GM23338 (cell line): ENCODE data around the gene REXO5. TPM values are rescaled to one million over a fixed set of nuclear protein-coding genes. Genes with fewer than 3 reads are reported as not detected.

ENCODE experiments used
- ATAC-seq: fragments of 200-7000 bp; cut with Tn5 transposase; 3 replicates; pipeline ENCODE4 v1.9.1; 2020
- DNase-seq: peaks from one replicate; pipeline ENCODE4 v3.0.0-alpha.2; 2015; ENCODE audit warnings: low spot score
- H2AFZ ChIP-seq: fragments of 200-600 bp; sonication (generic); 2 replicates; pipeline ENCODE4 v1.8.0; 2016; ENCODE audit warnings: antibody characterized with exemption, mild to moderate bottlenecking, moderate library complexity
- H3F3A ChIP-seq: fragments of 200-600 bp; sonication (generic); replicated peaks from 2 replicates; pipeline ENCODE4 v1.8.0; 2017; ENCODE audit warnings: antibody characterized with exemption, mixed run types, low read depth
- H3K27ac ChIP-seq: fragments of 200-600 bp; sonication (generic); 2 replicates; pipeline ENCODE4 v1.6.1; 2016; ENCODE audit warnings: low read depth
- H3K27me3 ChIP-seq: fragments of 200-600 bp; sonication (generic); 2 replicates; pipeline ENCODE4 v1.8.0; 2016; ENCODE audit warnings: mild to moderate bottlenecking, mixed run types, moderate library complexity; ENCODE audit not compliant: insufficient read depth
- H3K36me3 ChIP-seq: fragments of 200-600 bp; sonication (generic); 2 replicates; pipeline ENCODE4 v1.8.0; 2016; ENCODE audit warnings: mild to moderate bottlenecking; ENCODE audit not compliant: insufficient read depth
- H3K4me1 ChIP-seq: fragments of 200-600 bp; sonication (generic); 2 replicates; pipeline ENCODE4 v1.8.0; 2016; ENCODE audit warnings: mild to moderate bottlenecking, moderate library complexity; ENCODE audit not compliant: insufficient read depth
- H3K4me2 ChIP-seq: fragments of 200-600 bp; sonication (generic); 2 replicates; pipeline ENCODE4 v1.7.1; 2017; ENCODE audit warnings: mixed run types
- H3K4me3 ChIP-seq: fragments of 200-600 bp; sonication (generic); 2 replicates; pipeline ENCODE4 v1.6.1; 2016; ENCODE audit warnings: mixed run types
- H3K79me2 ChIP-seq: fragments of 200-600 bp; sonication (generic); replicated peaks from 2 replicates; pipeline ENCODE4 v1.8.0; 2017; ENCODE audit warnings: mild to moderate bottlenecking; ENCODE audit not compliant: insufficient read depth
- H3K9me2 ChIP-seq: fragments of 200-600 bp; sonication (generic); 2 replicates; pipeline ENCODE4 v1.8.0; 2017; ENCODE audit not compliant: insufficient read depth
- H4K20me1 ChIP-seq: fragments of 200-600 bp; sonication (generic); replicated peaks from 2 replicates; pipeline ENCODE4 v1.8.0; 2017; ENCODE audit warnings: mild to moderate bottlenecking; ENCODE audit not compliant: insufficient read depth
- H3K27ac Mint-ChIP-seq: 2 replicates; pipeline ENCODE4 v1.8.0; 2020; ENCODE audit warnings: inconsistent platforms, mild to moderate bottlenecking, moderate library complexity, mixed read lengths
- H3K27me3 Mint-ChIP-seq: 3 replicates; pipeline ENCODE4 v1.8.0; 2022; ENCODE audit warnings: low read depth, mild to moderate bottlenecking, moderate library complexity, mixed read lengths, inconsistent platforms; ENCODE audit not compliant: insufficient read depth, poor library complexity
- H3K36me3 Mint-ChIP-seq: 3 replicates; pipeline ENCODE4 v1.8.0; 2021; ENCODE audit warnings: low read depth, mild to moderate bottlenecking, inconsistent platforms, moderate library complexity, mixed read lengths
- H3K4me1 Mint-ChIP-seq: 3 replicates; pipeline ENCODE4 v1.8.0; 2020; ENCODE audit warnings: mild to moderate bottlenecking, inconsistent platforms, mixed read lengths
- H3K4me3 Mint-ChIP-seq: 3 replicates; pipeline ENCODE4 v1.8.0; 2021; ENCODE audit warnings: moderate library complexity, mild to moderate bottlenecking, inconsistent platforms, mixed read lengths
- H3K9me3 Mint-ChIP-seq: 3 replicates; pipeline ENCODE4 v1.8.0; 2020; ENCODE audit warnings: moderate library complexity, mild to moderate bottlenecking, inconsistent platforms, mixed read lengths
- CREB1 ChIP-seq: fragments of 250-450 bp; sonication (Bioruptor Pico); IDR thresholded peaks from 2 replicates; pipeline ENCODE4 v1.5.0; 2020; ENCODE audit warnings: low read depth, mild to moderate bottlenecking, moderate library complexity
- CTCF ChIP-seq, 2 experiments: fragments of 200-600 bp in 1 of 2; sonication (generic) in 1 of 2; conservative IDR thresholded peaks; 2 replicates each; pipeline versions ENCODE4 v1.5.1 to v1.6.1; 2016 to 2017; ENCODE audit warnings: antibody characterized with exemption in 2 of 2, low read depth in 2 of 2, mild to moderate bottlenecking in 2 of 2, moderate library complexity in 1 of 2
- EZH2 ChIP-seq: fragments of 200-600 bp; sonication (generic); IDR thresholded peaks from one replicate; pipeline ENCODE4 v1.8.0; 2017; ENCODE audit warnings: antibody characterized with exemption, mild to moderate bottlenecking, low read depth; ENCODE audit not compliant: unreplicated experiment
- JUNB ChIP-seq: IDR thresholded peaks from one replicate; pipeline ENCODE4 v1.6.1; 2016; ENCODE audit warnings: antibody characterized with exemption; ENCODE audit not compliant: unreplicated experiment
- NANOG ChIP-seq: IDR thresholded peaks from 2 replicates; pipeline ENCODE4 v1.6.1; 2016; ENCODE audit warnings: antibody characterized with exemption, borderline replicate concordance
- POLR2AphosphoS5 ChIP-seq: IDR thresholded peaks from 2 replicates; pipeline ENCODE4 v1.6.1; 2016; ENCODE audit warnings: antibody characterized with exemption, low read depth
- polyA plus RNA-seq: library from polyadenylated mRNA; unstranded; fragments of >200 nt; fragmentation: Nextera tagmentation; extraction: Ambion mirVana; gene quantifications from 2 replicates; pipeline ENCODE4 v1.2.1, GENCODE V29; 2016
- total RNA-seq: library from RNA; depleted of rRNA; stranded (reverse); fragments of >200 nt; shearing (Covaris generic); gene quantifications from 2 replicates; pipeline ENCODE4 v1.2.3, GENCODE V29; 2014
- TF ChIP-seq, protein P1 (sequence below): fragments of 250-450 bp; sonication (Bioruptor Pico); IDR thresholded peaks from 2 replicates; pipeline ENCODE4 v1.5.0; 2020; ENCODE audit warnings: mild to moderate bottlenecking, moderate library complexity

Gene REXO5
- total and polyA plus RNA-seq, 2 experiments from 2014 or later: 6.5 to 6.9 TPM

DNA sequence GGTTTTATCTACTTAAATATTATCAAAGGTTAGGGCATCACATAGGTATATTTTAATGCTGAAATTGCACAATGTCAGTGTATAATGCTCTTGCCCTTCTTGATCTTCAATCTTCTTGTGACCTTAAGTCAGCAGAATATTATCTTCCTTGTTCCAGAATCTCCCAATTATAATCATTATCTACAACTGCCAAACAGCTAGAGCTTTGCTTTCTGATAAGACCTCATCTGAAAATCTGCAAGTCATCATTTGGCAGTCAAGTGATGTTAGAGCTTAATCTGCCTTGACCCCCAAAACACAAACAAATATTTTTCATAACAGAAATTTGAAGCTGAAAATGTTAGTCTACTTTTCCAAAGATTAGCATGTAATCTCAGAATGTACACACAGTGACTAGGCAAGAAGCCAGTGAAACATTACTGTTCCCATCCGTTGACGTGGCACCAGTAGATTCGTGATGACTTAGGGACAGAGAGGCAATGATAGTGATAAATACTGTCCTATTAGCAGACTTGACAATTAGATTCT lies 19.8 kb downstream of the REXO5 start:
- DNase-seq (no peak), ATAC-seq (no peak)
- H2AFZ ChIP-seq: no peak overlapping the region
- no peak overlapping the region for H3K4me3 Mint-ChIP-seq
- no peak overlapping the region for H3K27ac Mint-ChIP-seq
- H3K4me3 ChIP-seq: no peak overlapping the region
- H3K9me3 Mint-ChIP-seq: no peaks in the 10 kb centered on the region
- H3K4me1 Mint-ChIP-seq: no peaks in the 10 kb centered on the region
- no peak overlapping the region for H3K27ac ChIP-seq
- no peaks in the 10 kb centered on the region for H4K20me1 ChIP-seq
- peaks cover 10% of the 10 kb centered on the region; the same call in 1 of the 2 replicates for H3K36me3 ChIP-seq
- no peaks in the 10 kb centered on the region for H3K79me2 ChIP-seq
- TF ChIP-seq, protein P1, sequence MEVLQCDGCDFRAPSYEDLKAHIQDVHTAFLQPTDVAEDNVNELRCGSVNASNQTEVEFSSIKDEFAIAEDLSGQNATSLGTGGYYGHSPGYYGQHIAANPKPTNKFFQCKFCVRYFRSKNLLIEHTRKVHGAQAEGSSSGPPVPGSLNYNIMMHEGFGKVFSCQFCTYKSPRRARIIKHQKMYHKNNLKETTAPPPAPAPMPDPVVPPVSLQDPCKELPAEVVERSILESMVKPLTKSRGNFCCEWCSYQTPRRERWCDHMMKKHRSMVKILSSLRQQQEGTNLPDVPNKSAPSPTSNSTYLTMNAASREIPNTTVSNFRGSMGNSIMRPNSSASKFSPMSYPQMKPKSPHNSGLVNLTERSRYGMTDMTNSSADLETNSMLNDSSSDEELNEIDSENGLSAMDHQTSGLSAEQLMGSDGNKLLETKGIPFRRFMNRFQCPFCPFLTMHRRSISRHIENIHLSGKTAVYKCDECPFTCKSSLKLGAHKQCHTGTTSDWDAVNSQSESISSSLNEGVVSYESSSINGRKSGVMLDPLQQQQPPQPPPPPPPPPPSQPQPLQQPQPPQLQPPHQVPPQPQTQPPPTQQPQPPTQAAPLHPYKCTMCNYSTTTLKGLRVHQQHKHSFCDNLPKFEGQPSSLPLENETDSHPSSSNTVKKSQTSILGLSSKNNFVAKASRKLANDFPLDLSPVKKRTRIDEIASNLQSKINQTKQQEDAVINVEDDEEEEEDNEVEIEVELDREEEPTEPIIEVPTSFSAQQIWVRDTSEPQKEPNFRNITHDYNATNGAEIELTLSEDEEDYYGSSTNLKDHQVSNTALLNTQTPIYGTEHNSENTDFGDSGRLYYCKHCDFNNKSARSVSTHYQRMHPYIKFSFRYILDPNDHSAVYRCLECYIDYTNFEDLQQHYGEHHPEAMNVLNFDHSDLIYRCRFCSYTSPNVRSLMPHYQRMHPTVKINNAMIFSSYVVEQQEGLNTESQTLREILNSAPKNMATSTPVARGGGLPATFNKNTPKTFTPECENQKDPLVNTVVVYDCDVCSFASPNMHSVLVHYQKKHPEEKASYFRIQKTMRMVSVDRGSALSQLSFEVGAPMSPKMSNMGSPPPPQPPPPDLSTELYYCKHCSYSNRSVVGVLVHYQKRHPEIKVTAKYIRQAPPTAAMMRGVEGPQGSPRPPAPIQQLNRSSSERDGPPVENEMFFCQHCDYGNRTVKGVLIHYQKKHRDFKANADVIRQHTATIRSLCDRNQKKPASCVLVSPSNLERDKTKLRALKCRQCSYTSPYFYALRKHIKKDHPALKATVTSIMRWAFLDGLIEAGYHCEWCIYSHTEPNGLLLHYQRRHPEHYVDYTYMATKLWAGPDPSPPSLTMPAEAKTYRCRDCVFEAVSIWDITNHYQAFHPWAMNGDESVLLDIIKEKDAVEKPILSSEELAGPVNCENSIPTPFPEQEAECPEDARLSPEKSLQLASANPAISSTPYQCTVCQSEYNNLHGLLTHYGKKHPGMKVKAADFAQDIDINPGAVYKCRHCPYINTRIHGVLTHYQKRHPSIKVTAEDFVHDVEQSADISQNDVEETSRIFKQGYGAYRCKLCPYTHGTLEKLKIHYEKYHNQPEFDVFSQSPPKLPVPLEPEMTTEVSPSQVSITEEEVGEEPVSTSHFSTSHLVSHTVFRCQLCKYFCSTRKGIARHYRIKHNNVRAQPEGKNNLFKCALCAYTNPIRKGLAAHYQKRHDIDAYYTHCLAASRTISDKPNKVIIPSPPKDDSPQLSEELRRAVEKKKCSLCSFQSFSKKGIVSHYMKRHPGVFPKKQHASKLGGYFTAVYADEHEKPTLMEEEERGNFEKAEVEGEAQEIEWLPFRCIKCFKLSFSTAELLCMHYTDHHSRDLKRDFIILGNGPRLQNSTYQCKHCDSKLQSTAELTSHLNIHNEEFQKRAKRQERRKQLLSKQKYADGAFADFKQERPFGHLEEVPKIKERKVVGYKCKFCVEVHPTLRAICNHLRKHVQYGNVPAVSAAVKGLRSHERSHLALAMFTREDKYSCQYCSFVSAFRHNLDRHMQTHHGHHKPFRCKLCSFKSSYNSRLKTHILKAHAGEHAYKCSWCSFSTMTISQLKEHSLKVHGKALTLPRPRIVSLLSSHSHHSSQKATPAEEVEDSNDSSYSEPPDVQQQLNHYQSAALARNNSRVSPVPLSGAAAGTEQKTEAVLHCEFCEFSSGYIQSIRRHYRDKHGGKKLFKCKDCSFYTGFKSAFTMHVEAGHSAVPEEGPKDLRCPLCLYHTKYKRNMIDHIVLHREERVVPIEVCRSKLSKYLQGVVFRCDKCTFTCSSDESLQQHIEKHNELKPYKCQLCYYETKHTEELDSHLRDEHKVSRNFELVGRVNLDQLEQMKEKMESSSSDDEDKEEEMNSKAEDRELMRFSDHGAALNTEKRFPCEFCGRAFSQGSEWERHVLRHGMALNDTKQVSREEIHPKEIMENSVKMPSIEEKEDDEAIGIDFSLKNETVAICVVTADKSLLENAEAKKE (CRISPR knock-in tag): no peak
- TF ChIP-seq CTCF (conservative IDR thresholded peaks at IDR 0.05; ENCODE audit: low read depth in 2 of 2) (no peak), EZH2 (no peak), NANOG (no peak), POLR2AphosphoS5 (no peak), CREB1 (CRISPR knock-in tag) (no peak), JUNB (no peak)
- peaks cover 11% of the 10 kb centered on the region; the same call in 2 of the 3 replicates for H3K36me3 Mint-ChIP-seq
- no peaks in the 10 kb centered on the region for H3K27me3 ChIP-seq
- H3K4me2 ChIP-seq: no peak overlapping the region
- no peaks in the 10 kb centered on the region for H3F3A ChIP-seq
- no peaks in the 10 kb centered on the region for H3K4me1 ChIP-seq
- no peaks in the 10 kb centered on the region for H3K9me2 ChIP-seq
- H3K27me3 Mint-ChIP-seq: peaks cover 2% of the 10 kb centered on the region
